Activated CD8-positive, alpha-beta T cell treated with anti-CD3 and anti-CD28 coated beads for 36 hours (primary cell): ENCODE measurements around the gene CDH22. TPM values are rescaled to one million over a fixed set of nuclear protein-coding genes. Genes with fewer than 3 reads are reported as not detected.

ENCODE experiments used
- ATAC-seq: fragments of 200-7000 bp; cut with Tn5 transposase; one replicate; pipeline ENCODE4 v1.10.0; 2021; ENCODE audit warnings: mild to moderate bottlenecking, moderate library complexity
- CTCF ChIA-PET: fragments of 350-600 bp; sonication (Branson Sonifier 250); formaldehyde crosslinking; loops from one replicate; lab custom pipeline; 2021; ENCODE audit warnings: antibody characterized with exemption; lab: Charles Lee
- POLR2A ChIA-PET: fragments of 350-600 bp; sonication (Branson Sonifier 250); formaldehyde crosslinking; loops from one replicate; lab custom pipeline; 2021; ENCODE audit warnings: antibody characterized with exemption; lab: Charles Lee
- DNase-seq: peaks from one replicate; pipeline ENCODE4 v3.0.0-alpha.2; 2020
- H3K27ac Mint-ChIP-seq: one replicate; pipeline ENCODE4 v1.8.0; 2021; ENCODE audit warnings: mild to moderate bottlenecking, mixed read lengths
- H3K27me3 Mint-ChIP-seq: one replicate; pipeline ENCODE4 v1.8.0; 2021; ENCODE audit warnings: mixed read lengths
- H3K36me3 Mint-ChIP-seq: one replicate; pipeline ENCODE4 v1.8.0; 2021; ENCODE audit warnings: low read depth, mixed read lengths
- H3K4me1 Mint-ChIP-seq: one replicate; pipeline ENCODE4 v1.8.0; 2021; ENCODE audit warnings: low read depth, mixed read lengths
- H3K4me3 Mint-ChIP-seq: one replicate; pipeline ENCODE4 v1.8.0; 2021; ENCODE audit warnings: mild to moderate bottlenecking, moderate library complexity, mixed read lengths
- H3K9me3 Mint-ChIP-seq: one replicate; pipeline ENCODE4 v1.8.0; 2021; ENCODE audit warnings: mixed read lengths
- intact Hi-C: fragments of 100-400 bp; cut with micrococcal nuclease; formaldehyde crosslinking; loops from one replicate; pipeline ENCODE4 v1.10.0; 2022
- total RNA-seq, 2 experiments: library from RNA; stranded (reverse); gene quantifications; one replicate each; pipeline ENCODE4 v1.2.3, GENCODE V29; 2021
- TF ChIP-seq, protein P1 (sequence below): fragments of 200-600 bp; IDR thresholded peaks from one replicate; pipeline ENCODE4 v1.8.0; 2022; ENCODE audit warnings: antibody characterized with exemption, mild to moderate bottlenecking

Gene CDH22
- total RNA-seq, 2 experiments from 2014 or later, result not detected

DNA sequence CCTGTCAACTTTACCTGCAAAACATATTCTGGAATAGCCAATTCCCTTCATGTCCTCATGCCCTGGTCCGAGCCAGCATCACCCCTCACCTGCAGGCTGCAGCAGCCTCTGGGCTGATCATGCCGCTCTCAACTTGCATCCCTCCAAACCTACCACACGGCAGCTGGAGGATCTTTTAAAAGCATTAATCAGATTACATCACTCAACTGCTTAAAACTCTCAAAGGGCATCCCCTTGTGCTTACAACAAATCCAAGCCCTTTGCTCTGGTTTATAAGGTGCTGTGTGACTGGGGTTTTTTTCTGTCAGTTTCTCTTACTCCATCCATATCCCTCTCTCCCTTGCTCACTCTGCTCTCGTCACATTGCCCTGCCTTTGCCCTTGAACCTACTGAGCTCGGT, 166.2 kb downstream of the CDH22 start:
- CTCF ChIA-PET, result interaction anchor here (1.0 to 2.3 kb wide), 2 partner anchors 10 to 13 kb away, joined by 3 to 6 read pairs; no protein-coding TSS in a partner anchor

DNA sequence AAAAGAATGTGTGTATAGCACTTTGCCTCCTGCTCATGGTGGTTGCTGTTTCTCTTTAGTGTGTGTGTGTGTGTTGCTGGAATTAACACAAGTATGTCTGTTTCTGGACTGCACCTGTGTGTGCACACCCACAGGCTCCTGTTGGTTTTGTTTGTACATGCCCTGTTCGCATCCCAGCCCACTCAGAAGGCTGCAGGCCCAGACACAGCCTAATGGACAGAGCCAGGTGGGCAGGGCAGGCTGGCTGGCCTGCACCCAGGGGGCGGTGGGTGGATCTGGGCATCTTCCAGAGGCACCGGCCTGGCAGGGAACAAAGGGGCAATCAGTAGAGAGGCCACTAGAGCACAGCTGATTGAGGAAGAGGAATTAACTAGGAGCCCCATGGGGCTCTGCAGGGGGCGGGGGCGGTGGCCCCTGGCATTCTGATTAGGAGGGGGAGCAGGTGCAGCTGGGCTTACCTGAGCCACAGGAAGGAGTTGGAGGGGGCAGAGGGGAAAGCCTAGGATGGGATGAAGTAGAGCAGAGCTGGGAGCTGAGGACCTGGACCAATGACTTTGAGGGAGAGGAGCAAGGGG, 168.3 kb downstream of the CDH22 start:
- POLR2A ChIA-PET, result no interaction called here
- H3K27me3 Mint-ChIP-seq, result peaks cover 33% of the 10 kb centered on the region
- intact Hi-C loops, result no loop called here

More for the DNA sequence above, 166.2 kb downstream of the CDH22 start:
- ATAC-seq (no peak), DNase-seq (no peak)
- intact Hi-C loops, result no loop called here
- no peak overlapping the region for H3K27ac Mint-ChIP-seq
- TF ChIP-seq, protein P1, sequence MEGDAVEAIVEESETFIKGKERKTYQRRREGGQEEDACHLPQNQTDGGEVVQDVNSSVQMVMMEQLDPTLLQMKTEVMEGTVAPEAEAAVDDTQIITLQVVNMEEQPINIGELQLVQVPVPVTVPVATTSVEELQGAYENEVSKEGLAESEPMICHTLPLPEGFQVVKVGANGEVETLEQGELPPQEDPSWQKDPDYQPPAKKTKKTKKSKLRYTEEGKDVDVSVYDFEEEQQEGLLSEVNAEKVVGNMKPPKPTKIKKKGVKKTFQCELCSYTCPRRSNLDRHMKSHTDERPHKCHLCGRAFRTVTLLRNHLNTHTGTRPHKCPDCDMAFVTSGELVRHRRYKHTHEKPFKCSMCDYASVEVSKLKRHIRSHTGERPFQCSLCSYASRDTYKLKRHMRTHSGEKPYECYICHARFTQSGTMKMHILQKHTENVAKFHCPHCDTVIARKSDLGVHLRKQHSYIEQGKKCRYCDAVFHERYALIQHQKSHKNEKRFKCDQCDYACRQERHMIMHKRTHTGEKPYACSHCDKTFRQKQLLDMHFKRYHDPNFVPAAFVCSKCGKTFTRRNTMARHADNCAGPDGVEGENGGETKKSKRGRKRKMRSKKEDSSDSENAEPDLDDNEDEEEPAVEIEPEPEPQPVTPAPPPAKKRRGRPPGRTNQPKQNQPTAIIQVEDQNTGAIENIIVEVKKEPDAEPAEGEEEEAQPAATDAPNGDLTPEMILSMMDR, result no peak
- no peak overlapping the region for H3K4me3 Mint-ChIP-seq
- no peaks in the 10 kb centered on the region for H3K9me3 Mint-ChIP-seq
- H3K4me1 Mint-ChIP-seq, result no peaks in the 10 kb centered on the region
- H3K27me3 Mint-ChIP-seq, result peaks cover 25% of the 10 kb centered on the region
- H3K36me3 Mint-ChIP-seq, result no peaks in the 10 kb centered on the region
- POLR2A ChIA-PET, result no interaction called here

DNA sequence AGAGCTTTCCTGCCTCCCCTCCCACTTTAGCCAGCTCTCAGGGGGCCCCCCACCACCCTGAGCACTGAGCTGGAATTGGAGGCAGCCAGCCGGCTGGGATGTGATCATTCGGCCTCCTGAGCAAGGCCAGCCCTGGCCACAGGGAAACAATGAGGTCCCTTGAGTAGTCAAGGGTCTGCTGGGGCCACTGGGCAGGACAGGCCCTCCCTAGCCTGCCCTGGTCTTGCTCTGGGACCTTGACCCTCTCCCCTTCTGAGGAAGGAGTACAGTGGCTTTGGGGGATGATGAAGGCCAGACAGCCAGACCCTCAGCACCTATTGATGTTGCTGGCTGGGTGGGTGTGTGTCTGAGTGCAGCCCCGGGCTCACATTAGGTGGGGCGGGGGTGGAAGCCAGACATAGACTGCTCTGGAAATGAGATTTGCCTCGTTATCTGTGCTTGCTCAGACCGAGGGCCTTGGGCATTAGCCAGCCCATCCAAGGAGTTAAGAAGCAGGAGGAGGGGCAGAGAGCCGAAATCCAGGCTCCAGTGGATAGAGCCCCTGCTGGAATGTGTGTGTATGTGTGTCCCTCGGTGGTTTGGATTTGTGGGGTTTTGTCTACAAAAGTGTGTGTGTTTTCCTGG, 168.9 kb downstream of the CDH22 start:
- H3K9me3 Mint-ChIP-seq, result no peaks in the 10 kb centered on the region
- DNase-seq (no peak), ATAC-seq (no peak)
- CTCF ChIA-PET, result no interaction called here
- TF ChIP-seq, protein P1, result no peak
- H3K36me3 Mint-ChIP-seq, result no peaks in the 10 kb centered on the region
- H3K27me3 Mint-ChIP-seq, result peaks cover 34% of the 10 kb centered on the region
- no peak overlapping the region for H3K4me3 Mint-ChIP-seq
- no peak overlapping the region for H3K27ac Mint-ChIP-seq
- POLR2A ChIA-PET, result no interaction called here
- intact Hi-C loops, result no loop called here
- H3K4me1 Mint-ChIP-seq, result no peaks in the 10 kb centered on the region

More for the DNA sequence above, 168.3 kb downstream of the CDH22 start:
- H3K9me3 Mint-ChIP-seq, result no peaks in the 10 kb centered on the region
- CTCF ChIA-PET, result interaction anchor here (0.8 to 2.3 kb wide), 4 partner anchors 7 to 127 kb away, joined by 3 to 6 read pairs (median 4); no protein-coding TSS in a partner anchor
- TF ChIP-seq, protein P1, result no peak
- no peaks in the 10 kb centered on the region for H3K36me3 Mint-ChIP-seq
- DNase-seq (no peak), ATAC-seq (no peak)
- no peak overlapping the region for H3K27ac Mint-ChIP-seq
- no peak overlapping the region for H3K4me3 Mint-ChIP-seq
- no peaks in the 10 kb centered on the region for H3K4me1 Mint-ChIP-seq

DNA sequence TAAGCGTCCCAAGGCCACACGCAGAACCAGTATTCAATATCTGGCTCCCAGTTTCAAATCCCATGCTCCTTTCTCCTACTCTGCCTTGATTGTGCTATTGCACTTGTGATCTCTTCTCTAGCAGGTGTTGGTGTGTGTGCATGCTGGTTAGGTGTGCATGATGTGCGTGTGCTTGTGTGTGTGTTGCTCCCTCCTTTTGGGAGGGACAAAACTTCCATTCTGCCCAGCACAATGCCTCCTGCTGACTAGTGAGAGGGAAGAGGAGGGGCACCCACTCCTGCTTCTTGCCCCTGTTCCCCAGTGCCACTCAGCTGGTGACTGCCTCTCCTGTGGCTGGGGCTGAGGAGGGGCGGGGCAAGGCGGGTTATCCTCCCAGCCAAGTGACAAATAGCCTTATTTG, 170.5 kb downstream of the CDH22 start:
- POLR2A ChIA-PET, result interaction anchor here (0.7 kb wide), 1 partner anchor 10 kb away, joined by 4 read pairs; no protein-coding TSS in a partner anchor
- H3K27me3 Mint-ChIP-seq, result peaks cover 38% of the 10 kb centered on the region

More for the DNA sequence above, 170.5 kb downstream of the CDH22 start:
- TF ChIP-seq, protein P1, result no peak
- DNase-seq, result no peak
- H3K27ac Mint-ChIP-seq, result no peak overlapping the region
- CTCF ChIA-PET, result interaction anchor here (1.2 kb wide), 1 partner anchor 115 kb away, joined by 3 read pairs; no protein-coding TSS in a partner anchor
- ATAC-seq, result no peak
- H3K9me3 Mint-ChIP-seq, result no peaks in the 10 kb centered on the region
- no peaks in the 10 kb centered on the region for H3K36me3 Mint-ChIP-seq
- H3K4me3 Mint-ChIP-seq, result no peak overlapping the region
- H3K4me1 Mint-ChIP-seq, result no peaks in the 10 kb centered on the region
- intact Hi-C loops, result no loop called here
